GM12878 (cell line): ENCODE measurements around the gene SMYD5. TPM values are rescaled to one million over a fixed set of nuclear protein-coding genes. Genes with fewer than 3 reads are reported as not detected.

ENCODE experiments used
- ASH2L ChIP-seq: fragments of 300-600, 200-600 bp; sonication (generic); IDR thresholded peaks from 2 replicates; pipeline ENCODE4 v1.6.1; 2017; ENCODE audit warnings: low read depth, mild to moderate bottlenecking, borderline replicate concordance
- BHLHE40 ChIP-seq, 2 experiments: fragments of 450-650 bp in 1 of 2; IDR thresholded peaks; 2 replicates each; pipeline ENCODE4 v1.6.1; 2011 to 2017; ENCODE audit warnings: low read depth in 2 of 2, borderline replicate concordance in 1 of 2, improper control_type of control experiment in 1 of 2, low read length in 1 of 2, mild to moderate bottlenecking in 1 of 2
- BRCA1 ChIP-seq: IDR thresholded peaks from 2 replicates; pipeline ENCODE4 v1.6.1; 2011; ENCODE audit warnings: low read depth, low read length, improper control_type of control experiment
- CHD4 ChIP-seq: fragments of 200-600 bp; sonication (generic); IDR thresholded peaks from 2 replicates; pipeline ENCODE4 v1.6.1; 2016; ENCODE audit warnings: mild to moderate bottlenecking
- EGR1 ChIP-seq, 2 experiments: IDR thresholded peaks; 1 replicate in 1 of 2; 2 replicates in 1 of 2; pipeline ENCODE4 v1.6.1; 2011 to 2012; ENCODE audit warnings: low read depth in 2 of 2, low read length in 2 of 2, borderline replicate concordance in 1 of 2, mild to moderate bottlenecking in 1 of 2, moderate library complexity in 1 of 2
- IKZF2 ChIP-seq, 2 experiments: fragments of 450-650 bp; IDR thresholded peaks; 2 replicates each; pipeline ENCODE4 v1.6.1; 2017; ENCODE audit warnings: mild to moderate bottlenecking in 2 of 2, moderate library complexity in 2 of 2
- NFXL1 ChIP-seq: fragments of 450-650 bp; IDR thresholded peaks from 2 replicates; pipeline ENCODE4 v1.6.1; 2017; ENCODE audit warnings: antibody characterized with exemption, mild to moderate bottlenecking, borderline replicate concordance
- PAX8 ChIP-seq: fragments of 450-650 bp; IDR thresholded peaks from 2 replicates; pipeline ENCODE4 v1.6.1; 2017; ENCODE audit warnings: mild to moderate bottlenecking, moderate library complexity
- RAD51 ChIP-seq: fragments of 450-650 bp; IDR thresholded peaks from 2 replicates; pipeline ENCODE4 v1.6.1; 2016; ENCODE audit warnings: moderate library complexity, mild to moderate bottlenecking, inconsistent platforms
- RCOR1 ChIP-seq: conservative IDR thresholded peaks from 2 replicates; pipeline ENCODE4 v1.6.1; 2012; ENCODE audit warnings: low read depth, low read length, improper control_type of control experiment
- RUNX3 ChIP-seq: IDR thresholded peaks from 2 replicates; pipeline ENCODE4 v1.6.1; 2012; ENCODE audit warnings: low read length, inconsistent platforms
- SMAD5 ChIP-seq: IDR thresholded peaks from 2 replicates; pipeline ENCODE4 v1.6.1; 2016; ENCODE audit warnings: antibody characterized with exemption, low read depth
- SMARCA5 ChIP-seq: fragments of 450-650 bp; IDR thresholded peaks from 2 replicates; pipeline ENCODE4 v1.6.1; 2017; ENCODE audit warnings: mild to moderate bottlenecking
- SREBF2 ChIP-seq: IDR thresholded peaks from 2 replicates; pipeline ENCODE4 v1.6.1; 2012; ENCODE audit warnings: mild to moderate bottlenecking, low read length
- TCF3 ChIP-seq: IDR thresholded peaks from 2 replicates; pipeline ENCODE4 v1.6.1; 2012; ENCODE audit warnings: low read depth, mild to moderate bottlenecking, low read length, borderline replicate concordance; ENCODE audit not compliant: insufficient read depth
- ZNF217 ChIP-seq: fragments of 450-650 bp; IDR thresholded peaks from 2 replicates; pipeline ENCODE4 v1.6.1; 2017; ENCODE audit warnings: antibody characterized with exemption, mild to moderate bottlenecking
- ZNF384 ChIP-seq: IDR thresholded peaks from 2 replicates; pipeline ENCODE4 v1.6.1; 2012; ENCODE audit warnings: low read depth, mild to moderate bottlenecking, low read length, improper control_type of control experiment, borderline replicate concordance
- ZZZ3 ChIP-seq: IDR thresholded peaks from 2 replicates; pipeline ENCODE4 v1.6.1; 2011; ENCODE audit warnings: low read depth; ENCODE audit not compliant: control insufficient read depth, insufficient read length
- polyA plus RNA-seq, 11 experiments: library from polyadenylated mRNA; depleted of rRNA in 4 of 11; unstranded in 6 of 11; stranded (reverse) in 5 of 11; fragments of >200 nt; fragmentation: Nextera tagmentation in 4 of 11; fragmentation: Illumina TruSeq in 1 of 11; extraction: Ambion mirVana in 4 of 11; extraction: Trizol in 1 of 11; gene quantifications; 1 replicate in 1 of 11; 2 replicates in 10 of 11; pipeline versions ENCODE4 v1.2.1 to v1.2.3, GENCODE V29; 2011 to 2016; ENCODE audit warnings: inconsistent platforms in 2 of 11, missing spikeins in 2 of 11, low read depth in 1 of 11
- total RNA-seq, 4 experiments: library from RNA; depleted of rRNA in 3 of 4; stranded (reverse); fragments of >200 nt in 3 of 4; fragmentation: Illumina TruSeq in 1 of 4; extraction: Trizol in 1 of 4; gene quantifications; 2 replicates each; pipeline versions ENCODE4 v1.2.1 to v1.2.3, GENCODE V29; 2013 to 2021
- TF ChIP-seq, protein P1 (sequence below): fragments of 450-650 bp; IDR thresholded peaks from 2 replicates; pipeline ENCODE4 v1.6.1; 2016; ENCODE audit warnings: mild to moderate bottlenecking
- TF ChIP-seq, protein P2 (sequence below): fragments of 450-650 bp; IDR thresholded peaks from 2 replicates; pipeline ENCODE4 v1.6.1; 2018; ENCODE audit warnings: mild to moderate bottlenecking, low read depth, moderate library complexity; ENCODE audit not compliant: partially characterized antibody
- TF ChIP-seq, protein P3 (sequence below): fragments of 450-650 bp; IDR thresholded peaks from 2 replicates; pipeline ENCODE4 v1.6.1; 2016; ENCODE audit warnings: mild to moderate bottlenecking, moderate library complexity, borderline replicate concordance
- TF ChIP-seq, protein P4 (sequence below): fragments of 450-650 bp; IDR thresholded peaks from 2 replicates; pipeline ENCODE4 v1.6.1; 2017; ENCODE audit warnings: borderline replicate concordance

SMYD5 gene
- total and polyA plus RNA-seq, 10 of the 15 experiments (the other 5 are each of a cell fraction or from before 2014, with no cell fraction given) = 6.1 to 35.3 (median 26.4) TPM

DNA sequence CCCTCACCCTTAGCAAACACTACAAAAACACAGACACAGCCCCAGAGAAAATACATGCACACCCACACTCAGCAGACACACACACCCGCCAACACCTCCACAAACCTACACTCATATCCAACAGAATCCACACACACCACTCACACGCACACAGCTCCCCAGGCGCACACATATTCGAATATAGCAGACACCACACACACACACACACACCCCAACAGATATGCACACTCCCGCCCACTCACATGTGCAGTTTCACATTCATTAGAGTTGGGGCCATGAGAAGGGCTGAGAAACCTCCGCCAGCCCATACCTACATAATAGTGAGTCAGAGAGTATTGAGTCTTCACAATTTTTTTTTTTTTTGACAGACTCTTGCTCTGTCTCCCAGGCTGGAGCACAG lies 41.1 kb upstream of the SMYD5 start (continued):
- TF ChIP-seq BRCA1 (no peak), SMARCA5 (no peak), IKZF2 (IDR thresholded peaks at IDR 0.05) (peak in 1 of 2 experiments; percentile 37; a peak in 1 of 4 replicates), TCF3 (no peak), CHD4 (no peak), RUNX3 (peak; percentile 23; the same call in 1 of the 2 replicates), RCOR1 (no peak), NFXL1 (no peak), SMAD5 (no peak), SREBF2 (no peak), ASH2L (no peak), ZNF217 (no peak), ZZZ3 (no peak), PAX8 (no peak), BHLHE40 (IDR thresholded peaks at IDR 0.05; ENCODE audit: borderline replicate concordance in 1 of 2, low read depth in 2 of 2, low read length in 1 of 2) (peak; percentile 59 to 72; a peak in 2 of 4 replicates), EGR1 (IDR thresholded peaks at IDR 0.05; ENCODE audit: borderline replicate concordance in 1 of 2, low read depth in 2 of 2, low read length in 2 of 2) (peak in 1 of 2 experiments; percentile 85; a peak in 2 of 3 replicates), ZNF384 (peak; percentile 35; the same call in 1 of the 2 replicates), RAD51 (no peak)
- TF ChIP-seq, protein P1, sequence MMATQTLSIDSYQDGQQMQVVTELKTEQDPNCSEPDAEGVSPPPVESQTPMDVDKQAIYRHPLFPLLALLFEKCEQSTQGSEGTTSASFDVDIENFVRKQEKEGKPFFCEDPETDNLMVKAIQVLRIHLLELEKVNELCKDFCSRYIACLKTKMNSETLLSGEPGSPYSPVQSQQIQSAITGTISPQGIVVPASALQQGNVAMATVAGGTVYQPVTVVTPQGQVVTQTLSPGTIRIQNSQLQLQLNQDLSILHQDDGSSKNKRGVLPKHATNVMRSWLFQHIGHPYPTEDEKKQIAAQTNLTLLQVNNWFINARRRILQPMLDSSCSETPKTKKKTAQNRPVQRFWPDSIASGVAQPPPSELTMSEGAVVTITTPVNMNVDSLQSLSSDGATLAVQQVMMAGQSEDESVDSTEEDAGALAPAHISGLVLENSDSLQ = no peak
- TF ChIP-seq, protein P2, sequence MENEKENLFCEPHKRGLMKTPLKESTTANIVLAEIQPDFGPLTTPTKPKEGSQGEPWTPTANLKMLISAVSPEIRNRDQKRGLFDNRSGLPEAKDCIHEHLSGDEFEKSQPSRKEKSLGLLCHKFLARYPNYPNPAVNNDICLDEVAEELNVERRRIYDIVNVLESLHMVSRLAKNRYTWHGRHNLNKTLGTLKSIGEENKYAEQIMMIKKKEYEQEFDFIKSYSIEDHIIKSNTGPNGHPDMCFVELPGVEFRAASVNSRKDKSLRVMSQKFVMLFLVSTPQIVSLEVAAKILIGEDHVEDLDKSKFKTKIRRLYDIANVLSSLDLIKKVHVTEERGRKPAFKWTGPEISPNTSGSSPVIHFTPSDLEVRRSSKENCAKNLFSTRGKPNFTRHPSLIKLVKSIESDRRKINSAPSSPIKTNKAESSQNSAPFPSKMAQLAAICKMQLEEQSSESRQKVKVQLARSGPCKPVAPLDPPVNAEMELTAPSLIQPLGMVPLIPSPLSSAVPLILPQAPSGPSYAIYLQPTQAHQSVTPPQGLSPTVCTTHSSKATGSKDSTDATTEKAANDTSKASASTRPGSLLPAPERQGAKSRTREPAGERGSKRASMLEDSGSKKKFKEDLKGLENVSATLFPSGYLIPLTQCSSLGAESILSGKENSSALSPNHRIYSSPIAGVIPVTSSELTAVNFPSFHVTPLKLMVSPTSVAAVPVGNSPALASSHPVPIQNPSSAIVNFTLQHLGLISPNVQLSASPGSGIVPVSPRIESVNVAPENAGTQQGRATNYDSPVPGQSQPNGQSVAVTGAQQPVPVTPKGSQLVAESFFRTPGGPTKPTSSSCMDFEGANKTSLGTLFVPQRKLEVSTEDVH = no peak
- TF ChIP-seq, protein P3, sequence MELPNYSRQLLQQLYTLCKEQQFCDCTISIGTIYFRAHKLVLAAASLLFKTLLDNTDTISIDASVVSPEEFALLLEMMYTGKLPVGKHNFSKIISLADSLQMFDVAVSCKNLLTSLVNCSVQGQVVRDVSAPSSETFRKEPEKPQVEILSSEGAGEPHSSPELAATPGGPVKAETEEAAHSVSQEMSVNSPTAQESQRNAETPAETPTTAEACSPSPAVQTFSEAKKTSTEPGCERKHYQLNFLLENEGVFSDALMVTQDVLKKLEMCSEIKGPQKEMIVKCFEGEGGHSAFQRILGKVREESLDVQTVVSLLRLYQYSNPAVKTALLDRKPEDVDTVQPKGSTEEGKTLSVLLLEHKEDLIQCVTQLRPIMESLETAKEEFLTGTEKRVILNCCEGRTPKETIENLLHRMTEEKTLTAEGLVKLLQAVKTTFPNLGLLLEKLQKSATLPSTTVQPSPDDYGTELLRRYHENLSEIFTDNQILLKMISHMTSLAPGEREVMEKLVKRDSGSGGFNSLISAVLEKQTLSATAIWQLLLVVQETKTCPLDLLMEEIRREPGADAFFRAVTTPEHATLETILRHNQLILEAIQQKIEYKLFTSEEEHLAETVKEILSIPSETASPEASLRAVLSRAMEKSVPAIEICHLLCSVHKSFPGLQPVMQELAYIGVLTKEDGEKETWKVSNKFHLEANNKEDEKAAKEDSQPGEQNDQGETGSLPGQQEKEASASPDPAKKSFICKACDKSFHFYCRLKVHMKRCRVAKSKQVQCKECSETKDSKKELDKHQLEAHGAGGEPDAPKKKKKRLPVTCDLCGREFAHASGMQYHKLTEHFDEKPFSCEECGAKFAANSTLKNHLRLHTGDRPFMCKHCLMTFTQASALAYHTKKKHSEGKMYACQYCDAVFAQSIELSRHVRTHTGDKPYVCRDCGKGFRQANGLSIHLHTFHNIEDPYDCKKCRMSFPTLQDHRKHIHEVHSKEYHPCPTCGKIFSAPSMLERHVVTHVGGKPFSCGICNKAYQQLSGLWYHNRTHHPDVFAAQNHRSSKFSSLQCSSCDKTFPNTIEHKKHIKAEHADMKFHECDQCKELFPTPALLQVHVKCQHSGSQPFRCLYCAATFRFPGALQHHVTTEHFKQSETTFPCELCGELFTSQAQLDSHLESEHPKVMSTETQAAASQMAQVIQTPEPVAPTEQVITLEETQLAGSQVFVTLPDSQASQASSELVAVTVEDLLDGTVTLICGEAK = no peak
- TF ChIP-seq, protein P4, sequence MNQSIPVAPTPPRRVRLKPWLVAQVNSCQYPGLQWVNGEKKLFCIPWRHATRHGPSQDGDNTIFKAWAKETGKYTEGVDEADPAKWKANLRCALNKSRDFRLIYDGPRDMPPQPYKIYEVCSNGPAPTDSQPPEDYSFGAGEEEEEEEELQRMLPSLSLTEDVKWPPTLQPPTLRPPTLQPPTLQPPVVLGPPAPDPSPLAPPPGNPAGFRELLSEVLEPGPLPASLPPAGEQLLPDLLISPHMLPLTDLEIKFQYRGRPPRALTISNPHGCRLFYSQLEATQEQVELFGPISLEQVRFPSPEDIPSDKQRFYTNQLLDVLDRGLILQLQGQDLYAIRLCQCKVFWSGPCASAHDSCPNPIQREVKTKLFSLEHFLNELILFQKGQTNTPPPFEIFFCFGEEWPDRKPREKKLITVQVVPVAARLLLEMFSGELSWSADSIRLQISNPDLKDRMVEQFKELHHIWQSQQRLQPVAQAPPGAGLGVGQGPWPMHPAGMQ = no peak
